Lower lobe of right lung (tissue), 2 donors: ENCODE measurements around the gene CEACAM18. TPM values are rescaled to one million over a fixed set of nuclear protein-coding genes. Genes with fewer than 3 reads are reported as not detected.

Experiments
- ATAC-seq, 2 donors: fragments of 200-7000 bp; cut with Tn5 transposase; one replicate each; pipeline ENCODE4 v1.9.1; 2020 to 2022; ENCODE audit warnings: mild to moderate bottlenecking in 2 of 2, moderate library complexity in 2 of 2
- DNase-seq: peaks from one replicate; pipeline ENCODE4 v3.0.0-alpha.2; 2020
- H3K27ac ChIP-seq: fragments of 200-600 bp; one replicate; pipeline ENCODE4 v1.8.0; 2022
- H3K27me3 ChIP-seq: fragments of 200-600 bp; one replicate; pipeline ENCODE4 v1.8.0; 2022; ENCODE audit warnings: low read depth
- H3K36me3 ChIP-seq: fragments of 200-600 bp; one replicate; pipeline ENCODE4 v1.8.0; 2022; ENCODE audit warnings: mild to moderate bottlenecking
- H3K4me1 ChIP-seq: fragments of 200-600 bp; one replicate; pipeline ENCODE4 v1.8.0; 2022
- H3K4me3 ChIP-seq: fragments of 200-600 bp; one replicate; pipeline ENCODE4 v1.8.0; 2022; ENCODE audit warnings: mild to moderate bottlenecking
- H3K9me3 ChIP-seq: fragments of 200-600 bp; one replicate; pipeline ENCODE4 v1.8.0; 2022
- CTCF ChIP-seq: fragments of 200-600 bp; IDR thresholded peaks from one replicate; pipeline ENCODE4 v1.8.0; 2022; ENCODE audit warnings: antibody characterized with exemption, mild to moderate bottlenecking
- intact Hi-C: fragments of 100-400 bp; cut with DNase I; formaldehyde crosslinking; loops from one replicate; pipeline ENCODE4 v1.11.0; 2022
- total RNA-seq: library from RNA; stranded (reverse); fragmentation: NEBNext Ultra II Directional; extraction: Animal tissue kit (Norgen Biotek cat#: 25700); gene quantifications from one replicate; pipeline ENCODE4 v1.2.1, GENCODE V29; 2021
- donor health status: DM: no; HTN: yes; CAD: no; lungs with severe emphysema.

CEACAM18 gene
- total RNA-seq, 1 donor from 2014 or later, result not detected

- DNase-seq (no peak), ATAC-seq (peak; percentile 53 to 64)
- H3K4me3 ChIP-seq, result no peak overlapping the region
- no peaks in the 10 kb centered on the region for H3K4me1 ChIP-seq
- H3K36me3 ChIP-seq, result no peaks in the 10 kb centered on the region
- intact Hi-C loops, result no loop called here
- H3K27me3 ChIP-seq, result peaks cover 4% of the 10 kb centered on the region
- peak; percentile 79 for TF ChIP-seq CTCF
- H3K27ac ChIP-seq, result no peak overlapping the region
- H3K9me3 ChIP-seq, result no peaks in the 10 kb centered on the region
Observed at GRCh38 chr19:51514866-51515481, 36.6 kb downstream of the CEACAM18 start.

- Histone ChIP-seq H3K27ac (no peak overlapping the region), H3K36me3 (no peaks in the 10 kb centered on the region), H3K9me3 (no peaks in the 10 kb centered on the region), H3K4me1 (no peaks in the 10 kb centered on the region), H3K4me3 (no peak overlapping the region), H3K27me3 (peaks cover 8% of the 10 kb centered on the region)
- no peak for TF ChIP-seq CTCF
- intact Hi-C loops, result no loop called here
- ATAC-seq, result no peak
- DNase-seq, result no peak
Observed at GRCh38 chr19:51520728-51521127, 42.4 kb downstream of the CEACAM18 start.

- no peak for DNase-seq
- Histone ChIP-seq H3K4me3 (no peak overlapping the region), H3K4me1 (no peaks in the 10 kb centered on the region)
Observed at GRCh38 chr19:51521357-51521756, 43.0 kb downstream of the CEACAM18 start.

GRCh38 chr19:51521781-51522180 is 43.4 kb downstream of the CEACAM18 start:
- intact Hi-C loops, result no loop called here
- peaks cover 8% of the 10 kb centered on the region for H3K27me3 ChIP-seq
- ATAC-seq (no peak), DNase-seq (no peak)
- H3K27ac ChIP-seq, result no peak overlapping the region
- TF ChIP-seq CTCF, result no peak
- H3K36me3 ChIP-seq, result no peaks in the 10 kb centered on the region
- H3K9me3 ChIP-seq, result no peaks in the 10 kb centered on the region
- no peaks in the 10 kb centered on the region for H3K4me1 ChIP-seq
- H3K4me3 ChIP-seq, result no peak overlapping the region

More at GRCh38 chr19:51521357-51521756, 43.0 kb downstream of the CEACAM18 start:
- Histone ChIP-seq H3K9me3 (no peaks in the 10 kb centered on the region), H3K36me3 (no peaks in the 10 kb centered on the region), H3K27ac (no peak overlapping the region), H3K27me3 (peaks cover 8% of the 10 kb centered on the region)
- TF ChIP-seq CTCF, result no peak
- intact Hi-C loops, result no loop called here
- ATAC-seq, result no peak

GRCh38 chr19:51524666-51525264 is 46.4 kb downstream of the CEACAM18 start:
- no peak overlapping the region for H3K4me3 ChIP-seq
- TF ChIP-seq CTCF, result no peak
- H3K27ac ChIP-seq, result no peak overlapping the region
- no peaks in the 10 kb centered on the region for H3K9me3 ChIP-seq
- DNase-seq (no peak), ATAC-seq (no peak)
- peaks cover 5% of the 10 kb centered on the region for H3K27me3 ChIP-seq
- intact Hi-C loops, result no loop called here
- no peaks in the 10 kb centered on the region for H3K36me3 ChIP-seq
- no peaks in the 10 kb centered on the region for H3K4me1 ChIP-seq
